Measurements from ENCODE around the gene ALDH1B1. TPM values are rescaled to one million over a fixed set of nuclear protein-coding genes. Genes with fewer than 3 reads are reported as not detected.

The ALDH1B1 gene
- total and polyA plus RNA-seq, 9 of the 15 experiments (the other 6 are each of a cell fraction or from before 2014, with no cell fraction given): 8.6 to 46.5 (median 30.8) TPM

GRCh38 chr9:38345851-38346755, 46.4 kb upstream of the ALDH1B1 start:
- WGBS (ENCODE audit: insufficient coverage, low coverage, missing lambda C conversion rate): 2% methylated on average over 10 of the region's 10 CpGs
- no peak overlapping the region for H3K9ac ChIP-seq (ENCODE audit: insufficient read depth in 1 of 2, low read depth in 2 of 2, low read length in 2 of 2)
- FAIRE-seq (no peak), ATAC-seq (no peak), DNase-seq (ENCODE audit: extremely low read depth in 1 of 4, low spot score in 3 of 4) (no peak)
- no peak overlapping the region for H3K27ac ChIP-seq (ENCODE audit: extremely low read depth, low read depth, low read length)
- ChIA-PET CTCF (ENCODE audit: low intra/inter-chr PET ratio) (no interaction called here), POLR2A (interaction anchor here (0.6 to 1.4 kb wide), 2 partner anchors 8 to 892 kb away, joined by 3 to 4 read pairs; no protein-coding TSS in a partner anchor)
- in situ Hi-C loops (cut with MboI): no loop called here
- no TSS peak for BruUV-seq (replicated peaks)
- no peaks in the 10 kb centered on the region for H3K4me1 ChIP-seq (replicated peaks in 1 of 2; ENCODE audit: control insufficient read depth in 2 of 2, insufficient read depth in 2 of 2, low read length in 2 of 2)
- no peaks in the 10 kb centered on the region for H3K79me2 ChIP-seq (ENCODE audit: control insufficient read depth, insufficient read depth, low read length)
- no peak overlapping the region for H3K4me2 ChIP-seq (ENCODE audit: insufficient read depth, low read length)
- H3K9me3 ChIP-seq (replicated peaks; ENCODE audit: control insufficient read depth, insufficient read depth, low read depth, low read length): no peaks in the 10 kb centered on the region
- TF ChIP-seq SRSF9 (IDR thresholded peaks at IDR 0.05; ENCODE audit: borderline replicate concordance, low read depth, low read length) (no peak), ZFP36 (IDR thresholded peaks at IDR 0.05; ENCODE audit: low read depth, low read length, partially characterized antibody) (peak; percentile 69)
- H3K4me3 ChIP-seq: no peak overlapping the region
- no peak overlapping the region for H2AFZ ChIP-seq (ENCODE audit: low read depth, low read length)
- intact Hi-C loops (cut with micrococcal nuclease): no loop called here
- H3K36me3 ChIP-seq (ENCODE audit: control insufficient read depth, insufficient read depth, low read length): no peaks in the 10 kb centered on the region
- H3K27me3 ChIP-seq (ENCODE audit: control insufficient read depth in 2 of 2, insufficient read depth in 2 of 2, low read length in 2 of 2): peaks cover 0 to 26% of the 10 kb centered on the region in 2 experiments; a peak in 4 of 5 replicates
- H3K9me1 ChIP-seq (ENCODE audit: control insufficient read depth, insufficient read depth, low read length): no peaks in the 10 kb centered on the region
- no peaks in the 10 kb centered on the region for H4K20me1 ChIP-seq (replicated peaks; ENCODE audit: control insufficient read depth, insufficient read depth, low read length)

GRCh38 chr9:38346811-38347210, 45.7 kb upstream of the ALDH1B1 start:
- DNase-seq (ENCODE audit: extremely low read depth in 1 of 4, low spot score in 3 of 4) (no peak), FAIRE-seq (no peak), ATAC-seq (no peak; the same call in 2 of the 3 replicates)
- Histone ChIP-seq H3K4me1 (replicated peaks in 1 of 2; ENCODE audit: control insufficient read depth in 2 of 2, insufficient read depth in 2 of 2, low read length in 2 of 2) (no peaks in the 10 kb centered on the region), H2AFZ (ENCODE audit: low read depth, low read length) (no peak overlapping the region), H3K36me3 (ENCODE audit: control insufficient read depth, insufficient read depth, low read length) (no peaks in the 10 kb centered on the region), H3K4me3 (no peak overlapping the region), H4K20me1 (replicated peaks; ENCODE audit: control insufficient read depth, insufficient read depth, low read length) (no peaks in the 10 kb centered on the region), H3K79me2 (ENCODE audit: control insufficient read depth, insufficient read depth, low read length) (no peaks in the 10 kb centered on the region), H3K27me3 (ENCODE audit: control insufficient read depth in 2 of 2, insufficient read depth in 2 of 2, low read length in 2 of 2) (peaks cover 0 to 29% of the 10 kb centered on the region in 2 experiments; a peak in 4 of 5 replicates), H3K27ac (ENCODE audit: extremely low read depth, low read depth, low read length) (no peak overlapping the region), H3K9me1 (ENCODE audit: control insufficient read depth, insufficient read depth, low read length) (no peaks in the 10 kb centered on the region), H3K4me2 (ENCODE audit: insufficient read depth, low read length) (no peak overlapping the region), H3K9ac (ENCODE audit: insufficient read depth in 1 of 2, low read depth in 2 of 2, low read length in 2 of 2) (no peak overlapping the region; a peak in 1 of 4 replicates), H3K9me3 (replicated peaks; ENCODE audit: control insufficient read depth, insufficient read depth, low read depth, low read length) (no peaks in the 10 kb centered on the region)
- POLR2A ChIA-PET: interaction anchor here (0.6 kb wide), 1 partner anchor 893 kb away, joined by 3 read pairs; no protein-coding TSS in a partner anchor
- in situ Hi-C loops (cut with MboI): no loop called here
- BruUV-seq (replicated peaks): no TSS peak
- CTCF ChIA-PET (ENCODE audit: low intra/inter-chr PET ratio): no interaction called here
- intact Hi-C loops (cut with micrococcal nuclease): no loop called here
- 0% methylated on average over 7 of the region's 7 CpGs for WGBS (ENCODE audit: insufficient coverage, low coverage, missing lambda C conversion rate)
- TF ChIP-seq ARID4B (CRISPR knock-in tag; IDR thresholded peaks at IDR 0.05): no peak
- TF ChIP-seq GATAD2A (IDR thresholded peaks at IDR 0.05): no peak
- TF ChIP-seq RBM39 (optimal IDR thresholded peaks at IDR 0.05; ENCODE audit: low read depth, low read length): no peak
- no peak for TF ChIP-seq MCM7 (IDR thresholded peaks at IDR 0.05)
- no peak for TF ChIP-seq KLF13 (tag; IDR thresholded peaks at IDR 0.05; ENCODE audit: borderline replicate concordance, low read depth)
